GM12865 (cell line): ENCODE results near the gene VASH2.

Source experiments
- DNase-seq: peaks from one replicate; pipeline ENCODE4 v3.0.0; 2010; ENCODE audit warnings: low read depth
- H3K4me3 ChIP-seq: 2 replicates; pipeline ENCODE4 v1.5.1; 2011; ENCODE audit warnings: mild to moderate bottlenecking, low read depth, low read length, control low read depth
- CTCF ChIP-seq: IDR thresholded peaks from 2 replicates; pipeline ENCODE4 v1.5.1; 2011; ENCODE audit warnings: low read length, control low read depth, low read depth, inconsistent platforms; ENCODE audit not compliant: insufficient read depth; ENCODE audit errors: missing control alignments

Gene VASH2

GRCh38 chr1:212966616-212967015, 16.3 kb downstream of the VASH2 start:
- DNase-seq, result no peak
- no peak overlapping the region for H3K4me3 ChIP-seq
- TF ChIP-seq CTCF, result no peak

GRCh38 chr1:212967801-212968200, 17.5 kb downstream of the VASH2 start:
- DNase-seq, result peak; percentile 55
- peak; percentile 68 for TF ChIP-seq CTCF
- H3K4me3 ChIP-seq, result no peak overlapping the region

- no peak overlapping the region for H3K4me3 ChIP-seq
- no peak for TF ChIP-seq CTCF
- DNase-seq, result peak; percentile 46
These were observed 18.1 kb downstream of the VASH2 start for GRCh38 chr1:212968368-212968863.

GRCh38 chr1:212970085-212970484, 19.7 kb downstream of the VASH2 start:
- H3K4me3 ChIP-seq, result no peak overlapping the region
- DNase-seq, result no peak
- TF ChIP-seq CTCF, result no peak

GRCh38 chr1:212971312-212971711, 21.0 kb downstream of the VASH2 start:
- DNase-seq, result no peak
- no peak overlapping the region for H3K4me3 ChIP-seq
- no peak for TF ChIP-seq CTCF

GRCh38 chr1:212973426-212973825, 23.1 kb downstream of the VASH2 start:
- no peak for DNase-seq
- no peak overlapping the region for H3K4me3 ChIP-seq
- no peak for TF ChIP-seq CTCF

GRCh38 chr1:212973899-212974298, 23.6 kb downstream of the VASH2 start:
- TF ChIP-seq CTCF, result no peak
- DNase-seq, result no peak
- H3K4me3 ChIP-seq, result no peak overlapping the region
